PC-9 (cell line): ENCODE results near the gene XAF1.

Source experiments
- EZH2 ChIP-seq: fragments of 200-600 bp; sonication (generic); IDR thresholded peaks from 2 replicates; pipeline ENCODE4 v1.8.0; 2017; ENCODE audit warnings: antibody characterized with exemption, low read depth
- TF ChIP-seq, protein P1 (sequence below): fragments of 200-600 bp; sonication (generic); conservative IDR thresholded peaks from 2 replicates; pipeline ENCODE4 v1.6.1; 2017; ENCODE audit warnings: mixed run types, antibody characterized with exemption, mild to moderate bottlenecking, moderate library complexity

DNA sequence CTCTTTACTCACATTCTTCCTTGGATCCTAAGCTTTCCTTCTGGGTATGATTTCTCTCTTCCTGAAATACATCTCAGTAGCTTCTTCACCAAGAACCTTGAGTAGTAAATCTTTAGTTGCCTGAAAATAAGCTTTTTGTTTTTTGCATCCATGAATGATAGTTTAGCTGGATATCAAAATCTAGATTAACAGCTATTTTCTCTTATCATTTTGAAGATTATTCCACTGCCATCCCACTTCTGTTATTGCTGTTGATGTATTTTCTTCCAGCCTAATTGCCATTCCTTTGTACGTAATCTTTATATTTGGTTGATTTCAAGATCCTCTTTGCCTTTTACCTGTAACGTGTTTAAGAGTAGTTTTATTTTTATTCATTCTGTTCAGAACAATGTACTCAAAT is 12.6 kb downstream of the XAF1 start:
- TF ChIP-seq, protein P1, sequence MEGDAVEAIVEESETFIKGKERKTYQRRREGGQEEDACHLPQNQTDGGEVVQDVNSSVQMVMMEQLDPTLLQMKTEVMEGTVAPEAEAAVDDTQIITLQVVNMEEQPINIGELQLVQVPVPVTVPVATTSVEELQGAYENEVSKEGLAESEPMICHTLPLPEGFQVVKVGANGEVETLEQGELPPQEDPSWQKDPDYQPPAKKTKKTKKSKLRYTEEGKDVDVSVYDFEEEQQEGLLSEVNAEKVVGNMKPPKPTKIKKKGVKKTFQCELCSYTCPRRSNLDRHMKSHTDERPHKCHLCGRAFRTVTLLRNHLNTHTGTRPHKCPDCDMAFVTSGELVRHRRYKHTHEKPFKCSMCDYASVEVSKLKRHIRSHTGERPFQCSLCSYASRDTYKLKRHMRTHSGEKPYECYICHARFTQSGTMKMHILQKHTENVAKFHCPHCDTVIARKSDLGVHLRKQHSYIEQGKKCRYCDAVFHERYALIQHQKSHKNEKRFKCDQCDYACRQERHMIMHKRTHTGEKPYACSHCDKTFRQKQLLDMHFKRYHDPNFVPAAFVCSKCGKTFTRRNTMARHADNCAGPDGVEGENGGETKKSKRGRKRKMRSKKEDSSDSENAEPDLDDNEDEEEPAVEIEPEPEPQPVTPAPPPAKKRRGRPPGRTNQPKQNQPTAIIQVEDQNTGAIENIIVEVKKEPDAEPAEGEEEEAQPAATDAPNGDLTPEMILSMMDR: no peak
- no peak for TF ChIP-seq EZH2
